GM12874 (cell line): ENCODE measurements around the gene SMO.

Experiments used
- CTCF ChIP-seq: IDR thresholded peaks from 2 replicates; pipeline ENCODE4 v1.5.1; 2011; ENCODE audit warnings: low read depth, mild to moderate bottlenecking, control low read depth, low read length, moderate library complexity; ENCODE audit not compliant: insufficient read depth

SMO gene

GRCh38 chr7:129166745-129167144 is 21.7 kb upstream of the SMO start:
- TF ChIP-seq CTCF, result no peak

GRCh38 chr7:129167817-129168216 is 20.6 kb upstream of the SMO start:
- no peak for TF ChIP-seq CTCF

- no peak for TF ChIP-seq CTCF
Measured at GRCh38 chr7:129168231-129169021, 20.0 kb upstream of the SMO start.

- TF ChIP-seq CTCF, result no peak
Measured at GRCh38 chr7:129169171-129169671, 19.2 kb upstream of the SMO start.

- TF ChIP-seq CTCF, result no peak
Measured at GRCh38 chr7:129169686-129170440, 18.6 kb upstream of the SMO start.

GRCh38 chr7:129170441-129171021 is 17.9 kb upstream of the SMO start:
- TF ChIP-seq CTCF, result no peak
